Stimulated activated CD4-positive, alpha-beta T cell treated with anti-CD3 and anti-CD28 coated beads, Interleukin-1b, Interleukin-23, amount 100 ng/mL, for 48 hours (primary cell): ENCODE results near the gene CRKL.

Source experiments
- DNase-seq: peaks from one replicate; pipeline ENCODE4 v3.0.0-alpha.2; 2020

Gene CRKL

DNA sequence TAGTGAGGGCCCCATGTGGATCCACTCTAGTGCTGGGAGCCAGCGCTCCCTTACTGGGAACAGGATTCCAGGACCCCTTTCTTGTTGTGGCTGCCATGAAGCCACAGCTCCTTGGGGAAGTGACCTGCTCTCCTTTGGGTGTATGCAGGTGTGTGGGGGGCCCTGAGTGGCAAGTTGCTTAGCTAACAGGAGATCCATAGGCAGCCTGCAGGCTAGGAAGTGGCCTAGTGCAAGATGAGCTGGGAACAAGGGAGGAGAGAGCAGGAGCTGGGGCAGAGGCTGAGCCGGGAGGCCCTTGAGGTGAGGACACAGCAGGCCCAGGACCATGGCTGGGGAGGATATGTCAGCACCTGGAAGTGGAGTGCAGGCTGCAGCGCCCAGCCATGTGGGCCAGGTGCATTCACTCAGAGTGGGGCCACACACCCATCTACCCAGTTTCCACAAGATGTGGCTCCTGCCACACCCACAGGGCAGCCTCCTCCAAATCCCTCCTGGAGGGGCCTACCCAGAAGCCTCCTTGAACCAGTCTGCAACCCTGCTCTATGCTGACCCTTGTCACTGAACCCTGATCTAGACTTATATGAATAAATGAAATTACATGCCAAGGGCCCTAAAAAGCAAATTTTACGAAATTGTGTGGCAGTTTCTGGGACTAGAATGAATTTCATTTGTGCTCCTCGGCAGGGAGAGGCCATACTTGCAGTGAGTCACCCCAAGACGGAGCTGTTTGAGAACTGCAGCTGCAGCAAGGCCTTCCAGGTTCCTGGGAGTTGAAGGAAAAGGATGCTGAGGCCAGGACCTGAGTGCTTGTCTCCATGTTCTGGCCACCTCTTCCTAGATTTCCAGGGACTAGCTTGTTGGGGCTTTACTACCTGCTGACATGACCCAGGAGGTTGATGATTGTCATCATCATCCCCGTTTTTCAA is 81.5 kb downstream of the CRKL start:
- no peak for DNase-seq

- DNase-seq: no peak
Measured at GRCh38 chr22:20999350-21000206, 82.4 kb downstream of the CRKL start.

- DNase-seq: no peak
Measured at GRCh38 chr22:21000207-21000986, 83.2 kb downstream of the CRKL start.

- DNase-seq: no peak
Measured at GRCh38 chr22:21000987-21001600, 83.9 kb downstream of the CRKL start.

GRCh38 chr22:21001601-21002325 is 84.6 kb downstream of the CRKL start, which contains the start of gene THAP7:
TSS of gene THAP7 (minus strand) at chr22:21002118. CDS start at chr22:21001911, 207 bp downstream.
- DNase-seq: peak; percentile 97
